Metanephros (tissue), 2 donors: ENCODE results near the gene ZNF772. TPM values are rescaled to one million over a fixed set of nuclear protein-coding genes. Genes with fewer than 3 reads are reported as not detected.

Experiments
- small RNA-seq: library from RNA; depleted of rRNA; stranded (forward); fragments of <200 nt; gene quantifications from one replicate; pipeline ENCODE3, GENCODE V24; 2014; ENCODE audit warnings: low replicate concordance
- total RNA-seq: library from RNA; depleted of rRNA; stranded (reverse); fragments of >200 nt; gene quantifications from one replicate; pipeline ENCODE4 v1.2.3, GENCODE V29; 2014

ZNF772 gene
- total RNA-seq: 32.7 TPM

DNA sequence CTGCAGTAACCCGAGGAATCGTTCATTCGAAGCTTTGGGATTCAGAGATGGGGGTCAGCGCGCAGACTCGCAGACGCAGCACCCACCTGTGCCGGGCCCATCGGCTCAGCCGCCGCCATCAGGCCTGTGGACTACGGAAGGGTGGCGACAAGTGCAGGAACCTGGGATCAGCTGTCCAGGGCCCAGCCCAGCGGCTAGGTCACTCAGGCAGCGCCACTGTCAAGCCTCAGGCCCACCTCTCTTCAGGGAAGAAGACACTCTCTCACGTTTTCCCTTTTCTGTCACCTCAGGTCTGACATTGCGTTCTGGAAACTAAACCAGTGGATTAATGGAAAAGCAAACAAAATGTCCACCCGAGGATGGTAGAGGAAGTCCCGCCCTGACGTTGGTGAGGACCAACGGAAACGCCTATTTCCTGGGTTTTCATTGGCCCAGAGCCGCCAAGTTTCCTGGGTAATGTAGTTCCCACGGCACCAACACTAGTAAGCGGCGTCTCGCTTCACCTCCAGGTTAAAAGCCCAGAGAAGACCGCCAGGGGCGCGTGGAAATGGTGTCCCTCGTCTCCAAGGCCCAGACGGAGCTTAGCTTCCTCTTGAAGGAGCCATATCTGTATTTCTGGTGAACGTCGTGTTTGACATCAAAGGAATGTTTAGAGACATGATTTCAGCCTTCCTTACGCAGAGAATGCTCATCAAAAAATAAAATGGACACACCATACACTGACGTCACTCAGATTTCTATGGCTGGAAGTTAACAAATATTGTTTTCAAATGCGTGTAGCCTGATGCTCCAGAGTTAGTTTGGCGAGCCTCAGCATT is at the start of gene ZNF772:
ZNF772 (minus strand) TSS at position 376 of the 818 bp plus-strand sequence; CDS start at position 119, 257 bp downstream.

GRCh38 chr19:57499680-57500395 is 22.5 kb upstream of the ZNF772 start, which contains the start of gene ZNF773:
TSS of gene ZNF773 (plus strand) at chr19:57499938. CDS start at chr19:57500081, 143 bp downstream.

GRCh38 chr19:57487477-57488298 is 10.3 kb upstream of the ZNF772 start, which contains the start of gene ZNF419:
TSS of gene ZNF419 (plus strand) at chr19:57487750. CDS start at chr19:57487951, 201 bp downstream.

GRCh38 chr19:57435062-57435978 is 42.0 kb downstream of the ZNF772 start, which contains the start of gene ZNF749:
TSS of gene ZNF749 (plus strand) at chr19:57435325. CDS start at chr19:57435579, 254 bp downstream.

Small RNAs within 50 kb of the gene (small RNA-seq; reads per million reads assigned to genes)
- not detected for gene VN1R107P

Other genes starting within 250 kb of the ZNF772 start
- 1.8 TPM for gene AURKC, start 246.5 kb downstream of the ZNF772 start, total RNA-seq
- 29.7 TPM for gene ZNF805, start 236.9 kb downstream of the ZNF772 start, total RNA-seq
- gene ZNF460, start 197.1 kb downstream of the ZNF772 start, total RNA-seq: 106 TPM
- gene ZNF543, start 157.1 kb downstream of the ZNF772 start, total RNA-seq: 18.5 TPM
- gene ZNF304, start 126.3 kb downstream of the ZNF772 start, total RNA-seq: 13.6 TPM
- gene TRAPPC2B, start 114.0 kb downstream of the ZNF772 start, total RNA-seq: 17.0 TPM
- 5.5 TPM for gene ZNF547, start 114.0 kb downstream of the ZNF772 start, total RNA-seq
- gene ZNF548, start 87.7 kb downstream of the ZNF772 start, total RNA-seq: 37.1 TPM
- 29.5 TPM for gene ZNF17, start 66.4 kb downstream of the ZNF772 start, total RNA-seq
- gene ZNF749, start 42.2 kb downstream of the ZNF772 start, total RNA-seq: 23.0 TPM
- gene VN1R1, start 20.4 kb downstream of the ZNF772 start, total RNA-seq: 1.8 TPM
- 17.0 TPM for gene ZNF419, start 10.2 kb upstream of the ZNF772 start, total RNA-seq
- 15.8 TPM for gene ZNF773, start 22.4 kb upstream of the ZNF772 start, total RNA-seq
- gene ZNF549, start 49.8 kb upstream of the ZNF772 start, total RNA-seq: 12.1 TPM
- 14.8 TPM for gene ZNF550, start 82.3 kb upstream of the ZNF772 start, total RNA-seq
- 6.8 TPM for gene ZNF416, start 101.3 kb upstream of the ZNF772 start, total RNA-seq
- 18.9 TPM for gene ZIK1, start 106.6 kb upstream of the ZNF772 start, total RNA-seq
- gene ZNF530, start 122.3 kb upstream of the ZNF772 start, total RNA-seq: 6.2 TPM
- gene ZNF134, start 136.7 kb upstream of the ZNF772 start, total RNA-seq: 30.1 TPM
- gene ZNF211, start 155.6 kb upstream of the ZNF772 start, total RNA-seq: 25.0 TPM
- not detected for gene ZSCAN4, start 191.4 kb upstream of the ZNF772 start, total RNA-seq
- gene ZNF551, start 204.4 kb upstream of the ZNF772 start, total RNA-seq: 17.5 TPM
- 24.1 TPM for gene ZNF154, start 231.6 kb upstream of the ZNF772 start, total RNA-seq